ENCODE data around the gene AP1AR.

AP1AR gene

DNA sequence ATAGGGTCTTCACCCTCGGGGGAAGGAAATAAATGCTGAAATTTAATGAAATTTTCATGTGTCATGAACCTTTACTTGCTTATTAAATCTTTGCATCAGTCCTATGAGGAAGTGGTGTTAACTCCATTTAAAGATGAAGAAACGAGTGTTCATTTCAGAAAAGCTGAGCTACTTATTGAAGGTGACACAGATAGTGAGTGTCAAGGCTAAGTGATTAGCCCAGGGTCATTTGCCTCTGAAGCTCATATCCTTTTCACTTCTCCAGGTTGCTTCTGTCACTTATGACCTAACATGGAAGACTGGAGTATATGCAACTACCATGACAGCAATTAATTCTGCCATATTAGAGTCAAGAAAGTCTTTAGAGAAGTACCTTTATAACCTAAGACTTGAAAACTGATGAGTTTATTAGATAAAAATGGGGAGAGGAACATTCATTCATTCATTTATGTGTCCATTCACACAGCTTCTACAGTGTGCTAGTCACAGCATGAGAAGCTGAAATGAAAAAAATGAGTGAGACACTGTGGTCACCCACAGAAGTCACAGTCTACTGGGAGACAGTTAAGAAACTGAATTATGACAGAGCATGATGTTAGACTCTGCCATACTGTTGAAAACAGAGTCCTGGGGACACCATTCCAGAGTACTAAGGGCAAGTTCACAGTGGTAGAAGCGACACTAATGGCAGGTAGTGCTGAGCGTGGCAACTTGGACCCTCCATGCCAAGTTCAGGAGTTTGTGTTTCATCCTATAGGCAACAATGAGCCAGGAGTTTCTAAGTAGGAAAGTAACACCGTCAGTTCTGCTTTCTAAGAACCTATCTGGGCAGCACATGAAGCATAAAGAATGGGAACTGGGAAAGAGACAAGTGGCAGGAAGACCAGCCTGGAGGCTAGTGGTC is 86.9 kb downstream of the AP1AR start:
- no peak for DNase-seq
